Esophagus (tissue), 2 donors: Measurements from ENCODE around the gene ATF3. TPM values are rescaled to one million over a fixed set of nuclear protein-coding genes. Genes with fewer than 3 reads are reported as not detected.

Source experiments
- H3K27ac ChIP-seq, 2 donors: one replicate each; pipeline ENCODE4 v1.5.1; 2013; ENCODE audit warnings: low read depth in 2 of 2, mild to moderate bottlenecking in 2 of 2, inconsistent platforms in 1 of 2, low read length in 1 of 2, moderate library complexity in 1 of 2
- H3K27me3 ChIP-seq, 2 donors: one replicate each; pipeline ENCODE4 v1.6.1; 2013; ENCODE audit warnings: low read length in 2 of 2, control low read depth in 1 of 2, mild to moderate bottlenecking in 1 of 2; ENCODE audit not compliant: insufficient read depth in 2 of 2, control insufficient read depth in 1 of 2
- H3K36me3 ChIP-seq, 2 donors: one replicate each; pipeline ENCODE4 v1.6.1; 2013; ENCODE audit warnings: low read length in 1 of 2; ENCODE audit not compliant: control insufficient read depth in 2 of 2, insufficient read depth in 2 of 2
- H3K4me1 ChIP-seq, 2 donors: one replicate each; pipeline ENCODE4 v1.6.1; 2013; ENCODE audit warnings: low read length in 1 of 2; ENCODE audit not compliant: control insufficient read depth in 2 of 2, insufficient read depth in 2 of 2
- H3K4me3 ChIP-seq, 2 donors: one replicate each; pipeline ENCODE4 v1.5.1; 2013; ENCODE audit warnings: low read length in 2 of 2, mild to moderate bottlenecking in 2 of 2, low read depth in 1 of 2, moderate library complexity in 1 of 2
- H3K9me3 ChIP-seq, 2 donors: one replicate each; pipeline ENCODE4 v1.6.1; 2013; ENCODE audit warnings: mild to moderate bottlenecking in 2 of 2, low read depth in 1 of 2, low read length in 1 of 2, moderate library complexity in 1 of 2; ENCODE audit not compliant: control insufficient read depth in 2 of 2, insufficient read depth in 1 of 2
- WGBS, 2 donors: extraction: QIAGEN DNeasy Blood & Tissue Kit; methylation state at CpG; one replicate each; pipeline ENCODE4 v1.1.7; 2013; 5-methylcytosine and 5-hydroxymethylcytosine counted together
- polyA plus RNA-seq, 2 donors: library from polyadenylated mRNA; stranded (reverse); fragments of 200-250 nt; gene quantifications; one replicate each; pipeline ENCODE4 v1.2.3, GENCODE V29; 2013
- donor health status: healthy with polysubstance abuse.
- donor health status: Bipolar disorder and iron deficiency.

ATF3 gene
- polyA plus RNA-seq, 2 donors = 4.7 to 9.2 TPM

DNA sequence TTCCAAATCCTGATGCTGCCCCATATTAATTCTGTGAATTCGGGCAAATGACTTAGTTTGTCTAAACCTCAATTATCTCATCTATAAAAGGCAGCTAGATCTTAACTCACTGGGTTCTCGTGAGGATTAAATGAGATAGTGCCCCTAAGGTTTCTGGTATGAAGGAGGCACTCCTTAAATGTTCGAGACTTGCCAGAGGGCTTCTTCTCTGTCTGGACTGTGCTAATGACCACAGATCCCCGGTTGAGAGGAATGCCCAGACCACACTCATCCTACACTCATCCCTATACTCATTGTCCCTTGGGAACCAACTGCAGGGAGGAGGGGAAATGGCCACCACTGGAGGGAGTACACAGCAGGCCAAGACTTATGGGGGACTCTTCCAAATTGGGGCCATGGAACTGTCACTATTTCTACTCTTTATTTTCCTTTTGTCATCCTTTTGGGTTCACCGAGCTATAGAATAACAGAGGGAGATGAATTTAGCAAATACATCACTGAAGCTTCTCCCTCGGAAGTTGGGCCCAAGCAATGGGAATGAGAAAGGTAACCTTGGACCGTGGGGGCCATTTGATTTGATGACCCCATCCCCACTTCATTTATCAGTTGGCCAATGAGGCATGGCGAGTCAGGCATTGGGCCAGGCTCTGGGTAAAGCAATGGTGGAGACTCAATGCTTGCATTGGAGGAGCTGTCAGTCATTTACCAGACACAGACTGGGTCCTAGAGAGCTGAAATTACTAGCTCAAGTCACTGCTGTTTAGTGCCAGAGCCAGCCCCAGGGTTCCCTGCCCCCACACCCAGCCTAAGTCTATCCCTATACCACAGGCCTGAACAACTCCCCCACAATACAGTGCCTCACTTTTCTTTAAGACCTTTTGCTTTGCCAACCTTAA, 5.1 kb downstream of the ATF3 start:
- no peaks in the 10 kb centered on the region for H3K9me3 ChIP-seq
- H3K4me1 ChIP-seq = peaks cover 0 to 2% of the 10 kb centered on the region in 2 donors
- H3K36me3 ChIP-seq = peaks cover 0 to 4% of the 10 kb centered on the region in 2 donors
- H3K4me3 ChIP-seq = no peak overlapping the region
- no peaks in the 10 kb centered on the region for H3K27me3 ChIP-seq
- WGBS, 2 donors = 89 to 95% methylated on average over 8 of the region's 8 CpGs
- H3K27ac ChIP-seq = no peak overlapping the region

DNA sequence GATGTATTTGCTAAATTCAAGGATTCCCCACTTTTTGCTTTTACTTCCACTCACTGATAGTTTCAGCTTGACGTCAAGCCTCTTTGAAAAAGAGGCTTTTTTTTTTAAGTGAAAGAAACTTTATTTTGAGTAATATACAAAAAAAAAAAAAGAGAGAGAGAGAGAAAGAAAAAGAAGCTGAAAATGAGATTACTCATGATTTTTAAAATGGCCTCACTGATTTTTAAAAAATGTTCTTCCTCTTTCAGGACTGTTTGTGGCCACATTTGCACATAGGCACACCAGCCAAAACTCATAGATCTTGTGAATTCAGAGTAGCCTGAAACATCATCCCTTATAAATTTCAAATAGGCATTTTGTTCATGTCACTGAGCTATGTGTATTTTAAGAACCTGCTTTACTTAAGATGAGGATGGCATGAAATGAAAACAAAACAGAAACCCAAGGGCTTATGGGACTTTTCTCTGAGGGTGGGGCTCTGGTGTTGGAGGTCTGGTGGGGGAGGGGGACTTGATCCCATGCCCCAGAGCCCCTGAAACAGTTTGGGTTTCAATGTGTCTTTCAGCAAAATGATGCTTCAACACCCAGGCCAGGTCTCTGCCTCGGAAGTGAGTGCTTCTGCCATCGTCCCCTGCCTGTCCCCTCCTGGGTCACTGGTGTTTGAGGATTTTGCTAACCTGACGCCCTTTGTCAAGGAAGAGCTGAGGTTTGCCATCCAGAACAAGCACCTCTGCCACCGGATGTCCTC, 6.1 kb downstream of the ATF3 start:
- WGBS, 2 donors = 85 to 91% methylated on average over 5 of the region's 5 CpGs
- Histone ChIP-seq H3K4me1 (peaks cover 0 to 2% of the 10 kb centered on the region in 2 donors), H3K36me3 (peaks cover 3 to 10% of the 10 kb centered on the region in 2 donors), H3K27ac (no peak overlapping the region), H3K4me3 (no peak overlapping the region), H3K9me3 (no peaks in the 10 kb centered on the region), H3K27me3 (no peaks in the 10 kb centered on the region)

DNA sequence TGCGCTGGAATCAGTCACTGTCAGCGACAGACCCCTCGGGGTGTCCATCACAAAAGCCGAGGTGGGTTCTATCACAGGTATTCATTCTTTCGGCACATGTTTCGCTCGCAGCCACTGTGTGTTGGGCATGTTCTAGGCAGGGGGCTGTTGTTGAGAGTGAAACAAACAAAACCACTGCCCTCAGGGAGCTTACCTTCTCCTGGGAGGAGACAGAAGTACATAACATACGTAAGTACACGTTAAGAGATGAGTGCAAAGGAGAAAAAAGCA, 6.6 kb downstream of the ATF3 start:
- no peaks in the 10 kb centered on the region for H3K9me3 ChIP-seq
- H3K4me1 ChIP-seq = peaks cover 0 to 2% of the 10 kb centered on the region in 2 donors
- no peak overlapping the region for H3K4me3 ChIP-seq
- WGBS, 2 donors = 97 to 99% methylated on average over 9 of the region's 9 CpGs
- no peaks in the 10 kb centered on the region for H3K27me3 ChIP-seq
- peaks cover 5 to 11% of the 10 kb centered on the region in 2 donors for H3K36me3 ChIP-seq
- no peak overlapping the region for H3K27ac ChIP-seq

DNA sequence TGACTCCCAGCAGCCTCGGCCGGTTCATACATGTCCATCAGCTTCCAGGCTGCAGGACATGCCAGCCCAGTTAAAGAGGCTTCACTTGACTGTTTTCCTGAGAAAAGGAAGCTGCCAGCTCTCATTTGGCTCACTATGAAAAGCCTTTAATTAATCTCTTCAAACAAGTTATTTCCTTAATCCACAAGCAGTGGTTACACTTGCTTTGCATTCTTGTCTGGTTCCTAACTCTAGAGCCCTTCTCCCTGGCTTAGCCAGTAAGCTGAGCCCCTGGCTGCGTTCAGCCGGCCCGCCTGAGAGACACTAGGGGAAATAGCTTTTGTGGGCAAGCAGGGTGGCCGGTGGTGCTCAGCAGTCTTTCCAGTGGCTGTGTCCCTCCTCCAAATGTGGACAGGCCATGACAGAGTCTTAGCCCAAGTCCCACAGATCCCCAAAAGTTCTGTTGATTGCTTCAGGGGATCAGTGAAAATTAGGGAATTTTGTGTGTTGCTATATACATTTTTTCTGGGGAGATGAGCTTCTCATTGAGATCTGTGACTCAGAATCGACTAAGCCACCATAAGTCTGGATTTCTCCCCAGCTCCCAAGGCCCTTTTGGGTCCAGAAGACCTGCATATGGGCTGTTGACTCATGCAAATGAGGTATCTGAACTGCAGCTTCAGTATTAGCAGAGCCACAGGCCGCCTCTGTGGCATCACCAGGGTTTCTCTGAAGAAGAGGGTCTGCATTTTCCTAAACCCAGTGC, 10.1 kb downstream of the ATF3 start:
- peaks cover 5 to 11% of the 10 kb centered on the region in 2 donors for H3K36me3 ChIP-seq
- H3K4me3 ChIP-seq = no peak overlapping the region
- WGBS, 2 donors = 56 to 73% methylated on average over 8 of the region's 8 CpGs
- peaks cover 0 to 2% of the 10 kb centered on the region in 2 donors for H3K4me1 ChIP-seq
- no peaks in the 10 kb centered on the region for H3K9me3 ChIP-seq
- no peaks in the 10 kb centered on the region for H3K27me3 ChIP-seq
- no peak overlapping the region for H3K27ac ChIP-seq

DNA sequence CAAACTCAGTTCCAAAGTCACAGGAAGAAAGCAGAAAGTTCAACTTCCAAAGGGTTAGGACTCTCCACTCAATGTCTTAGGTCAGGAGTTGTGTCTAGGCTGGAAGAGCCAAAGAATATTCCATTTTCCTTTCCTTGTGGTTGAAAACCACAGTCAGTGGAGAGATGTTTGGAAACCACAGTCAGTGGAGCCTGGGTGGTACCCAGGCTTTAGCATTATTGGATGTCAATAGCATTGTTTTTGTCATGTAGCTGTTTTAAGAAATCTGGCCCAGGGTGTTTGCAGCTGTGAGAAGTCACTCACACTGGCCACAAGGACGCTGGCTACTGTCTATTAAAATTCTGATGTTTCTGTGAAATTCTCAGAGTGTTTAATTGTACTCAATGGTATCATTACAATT, 11.7 kb downstream of the ATF3 start:
- Histone ChIP-seq H3K4me1 (no peaks in the 10 kb centered on the region), H3K9me3 (no peaks in the 10 kb centered on the region), H3K4me3 (no peak overlapping the region), H3K36me3 (peaks cover 5 to 7% of the 10 kb centered on the region in 2 donors), H3K27me3 (no peaks in the 10 kb centered on the region), H3K27ac (no peak overlapping the region)
- WGBS, 2 donors = 88 to 94% methylated on average over 1 of the region's 1 CpG

DNA sequence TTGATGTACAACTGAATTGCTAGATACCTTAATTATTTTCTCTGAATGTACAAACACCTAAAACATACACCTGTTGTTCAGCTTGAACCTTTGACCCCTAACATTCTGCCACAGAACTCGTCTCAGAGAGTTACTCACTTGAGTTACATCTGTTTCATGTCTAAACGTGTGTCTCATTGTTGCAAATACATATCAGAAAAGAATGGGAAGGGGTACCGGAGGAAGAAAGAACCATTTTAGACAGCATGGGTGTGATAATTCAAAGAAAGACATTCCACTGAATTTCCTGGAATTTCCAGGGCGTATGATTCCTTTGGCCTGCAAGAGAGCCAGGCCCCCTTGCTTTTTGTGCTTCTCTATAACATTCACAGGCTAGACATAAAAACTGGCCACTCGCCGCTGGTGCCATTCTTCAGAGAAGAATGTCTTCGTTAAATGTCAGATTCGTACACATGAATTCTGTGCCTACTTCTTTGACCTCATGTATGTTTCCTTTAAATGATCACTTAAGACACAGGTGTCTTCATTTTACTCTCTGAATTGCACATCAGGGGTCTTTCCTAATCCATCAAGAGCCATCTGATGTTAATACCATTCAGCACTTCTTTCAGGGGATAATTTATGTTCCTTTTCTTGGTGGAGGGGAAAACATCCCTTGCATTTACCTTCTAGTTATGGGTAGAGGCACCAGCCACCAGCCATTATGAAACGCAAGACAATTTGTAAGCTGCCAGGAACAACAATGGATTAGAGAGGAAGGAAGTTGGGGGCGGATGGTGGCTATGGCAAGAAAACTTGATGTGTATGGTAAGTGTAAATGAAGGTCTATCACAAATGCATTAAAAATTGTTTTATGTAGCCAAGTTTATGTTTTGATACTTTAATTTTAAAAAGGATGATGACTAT, 12.7 kb downstream of the ATF3 start:
- Histone ChIP-seq H3K9me3 (no peaks in the 10 kb centered on the region), H3K27ac (no peak overlapping the region), H3K27me3 (no peaks in the 10 kb centered on the region), H3K36me3 (peaks cover 5 to 7% of the 10 kb centered on the region in 2 donors), H3K4me1 (no peaks in the 10 kb centered on the region), H3K4me3 (no peak overlapping the region)
- 81 to 82% methylated on average over 10 of the region's 10 CpGs for WGBS, 2 donors

DNA sequence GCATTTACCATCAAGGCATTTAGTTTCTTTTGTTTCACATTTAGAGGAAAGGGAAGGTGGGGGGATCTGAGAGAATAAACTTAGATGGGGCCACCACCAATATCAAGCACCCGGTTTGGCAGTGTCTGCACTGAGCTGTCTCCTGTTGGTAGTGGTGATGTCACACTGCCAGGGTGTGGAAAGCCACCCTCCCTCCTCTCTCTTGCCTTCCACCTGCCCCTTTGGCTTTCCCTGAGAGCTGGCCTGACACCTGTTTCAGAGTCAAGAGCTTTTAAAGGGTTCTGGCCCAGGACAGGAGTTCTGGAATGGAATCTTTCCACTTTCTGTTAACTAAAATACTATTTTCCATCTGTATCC, 13.4 kb downstream of the ATF3 start:
- 54 to 56% methylated on average over 1 of the region's 1 CpG for WGBS, 2 donors
- no peaks in the 10 kb centered on the region for H3K9me3 ChIP-seq

DNA sequence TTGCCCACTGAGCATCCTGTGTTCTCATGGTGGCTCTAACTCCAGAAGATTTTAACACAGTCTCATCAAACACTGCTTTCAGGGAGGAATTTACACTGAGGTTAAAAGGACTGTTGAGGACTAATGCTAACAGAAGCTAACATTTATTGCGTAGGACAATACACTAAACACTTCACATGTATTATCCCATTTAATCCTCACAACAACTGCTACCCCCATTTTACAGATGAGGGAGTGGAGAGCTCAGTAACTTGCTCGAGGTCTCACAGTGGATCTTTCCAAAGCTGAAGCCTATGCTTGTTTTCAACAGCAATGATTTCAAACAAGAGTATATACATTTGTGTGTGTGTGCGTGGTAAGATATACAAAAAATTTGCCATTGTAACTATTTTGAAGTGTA, 13.9 kb downstream of the ATF3 start:
- peaks cover 5 to 7% of the 10 kb centered on the region in 2 donors for H3K36me3 ChIP-seq

More for the DNA sequence above, 13.4 kb downstream of the ATF3 start:
- Histone ChIP-seq H3K4me1 (no peaks in the 10 kb centered on the region), H3K4me3 (no peak overlapping the region), H3K27ac (no peak overlapping the region), H3K36me3 (peaks cover 5 to 7% of the 10 kb centered on the region in 2 donors), H3K27me3 (no peaks in the 10 kb centered on the region)

DNA sequence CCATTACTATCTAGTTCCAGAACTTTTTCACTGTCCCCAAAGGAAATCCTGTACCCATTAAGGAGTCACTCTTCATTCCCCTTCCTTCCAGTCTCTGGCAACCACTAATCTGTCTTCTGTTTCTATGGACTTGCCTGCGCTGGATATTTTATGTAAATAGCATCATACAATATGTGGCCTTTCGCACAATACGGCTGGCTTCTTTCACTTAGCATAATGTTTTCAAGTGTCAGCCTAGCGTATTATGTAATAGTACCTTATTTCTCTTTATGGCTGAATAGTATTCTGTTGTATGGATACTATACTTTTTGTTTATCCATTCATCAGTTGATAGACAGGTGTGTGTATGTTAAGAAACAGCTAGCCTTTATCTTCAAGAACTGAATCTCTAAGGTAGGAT, 14.3 kb downstream of the ATF3 start:
- Histone ChIP-seq H3K27me3 (no peaks in the 10 kb centered on the region), H3K4me1 (no peaks in the 10 kb centered on the region), H3K4me3 (no peak overlapping the region), H3K27ac (no peak overlapping the region), H3K36me3 (peaks cover 5 to 7% of the 10 kb centered on the region in 2 donors), H3K9me3 (no peaks in the 10 kb centered on the region)
- WGBS, 2 donors = 94% methylated on average over 4 of the region's 4 CpGs

More for the DNA sequence above, 13.9 kb downstream of the ATF3 start:
- Histone ChIP-seq H3K27ac (no peak overlapping the region), H3K9me3 (no peaks in the 10 kb centered on the region), H3K4me1 (no peaks in the 10 kb centered on the region), H3K27me3 (no peaks in the 10 kb centered on the region), H3K4me3 (no peak overlapping the region)
- WGBS, 2 donors = 92 to 94% methylated on average over 3 of the region's 3 CpGs
